GM19239 (cell line): ENCODE measurements around the gene RALBP1.
A peak's percentile ranks its signal among the peaks of the same experiment; 100 is the strongest.
"Not testable (repeated sequence)": the region's sequence is repeated elsewhere in the genome, so short reads cannot be mapped to it uniquely, and the experiment has no call there.

ENCODE experiments used
- DNase-seq: peaks from one replicate; pipeline ENCODE4 v3.0.0; 2011; ENCODE audit warnings: low spot score; ENCODE audit not compliant: insufficient read length
- FAIRE-seq: peaks from 2 replicates; lab custom pipeline; 2011; peaks lifted over from hg19 to GRCh38; lab: Jason Lieb, UNC

The RALBP1 gene

DNA sequence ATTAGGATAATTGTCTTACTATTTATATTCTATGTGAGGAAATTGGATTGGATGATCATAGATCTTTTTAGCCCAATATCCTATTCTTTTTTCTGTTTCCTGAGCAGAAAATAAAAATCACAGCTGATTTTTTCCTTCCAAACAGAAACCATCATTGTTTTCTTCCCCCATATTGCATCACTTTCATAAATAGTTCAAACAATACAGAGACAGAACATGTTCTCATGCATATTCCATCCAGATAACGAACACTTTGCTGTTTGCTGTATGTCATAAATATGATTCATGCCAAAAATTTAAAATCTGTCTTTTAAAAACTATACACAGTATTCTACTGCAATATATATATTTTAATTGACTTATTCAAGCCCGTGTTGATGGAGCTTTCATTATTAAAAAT is 22.0 kb upstream of the RALBP1 start:
- FAIRE-seq = no peak

DNA sequence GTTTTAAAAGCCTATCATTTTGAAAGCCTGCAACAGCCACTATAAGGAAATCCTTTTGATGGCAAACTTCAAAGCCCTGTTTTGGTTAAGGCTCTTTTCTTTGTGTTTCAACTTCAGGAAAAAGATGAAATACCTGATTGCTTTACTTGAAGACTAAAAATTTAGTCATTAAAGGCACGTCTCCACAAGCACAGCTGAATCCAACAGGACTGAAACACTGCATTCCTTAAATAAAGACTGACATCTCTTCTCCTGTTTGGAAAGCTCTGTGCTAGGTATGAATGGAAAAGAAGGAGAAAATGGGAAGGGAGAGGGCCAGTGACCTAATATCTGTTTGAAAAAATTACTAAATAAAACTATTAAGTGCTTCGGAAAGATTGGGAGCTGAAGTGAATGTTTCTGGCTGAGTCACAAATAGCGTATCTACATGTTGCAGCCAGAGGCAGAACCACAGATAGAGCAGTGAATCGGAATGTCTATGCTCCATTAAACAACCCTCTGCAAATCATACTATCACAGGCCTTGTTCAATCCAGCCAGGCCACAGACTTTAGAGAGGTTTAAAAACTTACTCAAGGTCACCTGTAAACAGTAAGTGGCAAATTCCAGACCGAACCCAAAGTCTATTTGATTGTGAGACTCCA is 21.1 kb upstream of the RALBP1 start:
- FAIRE-seq = no peak
- no peak for DNase-seq

More for the DNA sequence above, 22.0 kb upstream of the RALBP1 start:
- DNase-seq = no peak

- DNase-seq (no peak), FAIRE-seq (no peak)
Observed at GRCh38 chr18:9455718-9456511, 19.4 kb upstream of the RALBP1 start.

DNA sequence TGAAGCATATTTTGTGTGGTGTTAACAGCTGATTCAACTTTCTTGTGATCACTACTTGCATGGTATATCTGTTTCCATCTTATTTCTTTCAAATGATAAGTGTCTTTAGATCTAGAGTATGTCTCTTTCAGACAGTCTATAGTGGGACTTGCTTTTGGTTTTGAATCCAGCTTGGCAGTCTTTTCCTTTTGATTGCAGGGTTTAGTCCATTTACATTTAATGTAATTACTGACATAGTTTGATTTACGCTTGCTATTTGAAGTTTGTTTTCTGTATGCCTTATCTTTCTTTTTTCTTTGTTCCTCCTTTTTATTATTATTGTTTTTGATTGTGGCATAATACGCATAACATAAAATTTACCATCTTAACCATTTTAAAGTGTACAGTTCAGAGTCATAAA is 9.2 kb upstream of the RALBP1 start:
- DNase-seq (no peak), FAIRE-seq (no peak)

GRCh38 chr18:9466846-9467245 is 8.5 kb upstream of the RALBP1 start:
- no peak for DNase-seq
- FAIRE-seq = no peak

- DNase-seq (no peak), FAIRE-seq (no peak)
Observed at GRCh38 chr18:9468998-9469397, 6.3 kb upstream of the RALBP1 start.

GRCh38 chr18:9469685-9470084 is 5.6 kb upstream of the RALBP1 start:
- FAIRE-seq (no peak), DNase-seq (no peak)

GRCh38 chr18:9474108-9474982 is 968 bp upstream of the RALBP1 start:
- DNase-seq = no peak
- FAIRE-seq = no peak

DNA sequence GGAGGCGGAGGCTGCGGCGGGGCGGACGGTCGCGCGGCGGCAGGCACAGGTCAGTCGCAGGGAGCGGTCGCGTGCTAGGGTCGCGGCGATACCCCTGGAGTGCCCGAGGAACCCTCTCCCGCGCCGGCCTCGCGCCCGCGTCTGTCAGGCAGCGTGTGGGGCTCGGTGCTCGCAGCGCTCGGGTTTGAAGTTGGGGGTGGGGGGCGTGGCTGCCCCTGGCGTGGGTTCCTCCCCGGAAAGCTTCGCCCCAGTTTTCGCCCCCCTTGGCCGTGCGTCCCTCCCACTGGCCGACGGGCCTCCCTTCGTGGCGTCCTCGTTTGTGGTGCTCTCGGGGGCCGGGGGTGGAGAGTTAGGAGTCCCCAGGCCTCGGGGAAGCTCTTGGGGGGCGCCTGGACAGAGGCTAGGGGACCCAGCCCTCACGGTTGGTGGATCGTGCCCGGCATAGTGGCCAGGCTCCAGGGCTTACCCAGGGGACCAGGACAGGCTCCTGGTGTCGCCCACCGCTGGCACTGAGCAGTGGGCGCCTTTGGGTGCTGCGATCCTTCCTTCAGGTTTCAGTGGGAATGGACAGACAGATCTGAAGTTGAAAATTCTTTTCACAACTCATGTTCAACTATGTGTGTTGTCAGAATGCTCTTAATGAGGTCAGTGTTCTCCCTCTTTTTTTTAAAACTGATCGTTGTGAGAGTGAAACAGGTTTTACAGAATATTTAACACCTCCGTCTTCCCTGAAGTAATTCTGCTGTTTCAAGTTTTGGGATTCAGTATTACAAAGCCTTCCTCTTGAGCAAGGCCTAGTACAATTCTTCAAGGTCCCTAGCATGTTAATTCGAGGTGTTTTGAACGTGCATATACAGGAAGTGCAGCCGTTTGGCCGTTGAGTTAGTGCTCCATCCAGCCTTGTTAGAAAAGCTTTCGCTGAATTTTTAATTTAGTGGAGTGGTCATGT is 604 bp downstream of the RALBP1 start:
- FAIRE-seq = peak; percentile 94
- peak; percentile 44 for DNase-seq

DNA sequence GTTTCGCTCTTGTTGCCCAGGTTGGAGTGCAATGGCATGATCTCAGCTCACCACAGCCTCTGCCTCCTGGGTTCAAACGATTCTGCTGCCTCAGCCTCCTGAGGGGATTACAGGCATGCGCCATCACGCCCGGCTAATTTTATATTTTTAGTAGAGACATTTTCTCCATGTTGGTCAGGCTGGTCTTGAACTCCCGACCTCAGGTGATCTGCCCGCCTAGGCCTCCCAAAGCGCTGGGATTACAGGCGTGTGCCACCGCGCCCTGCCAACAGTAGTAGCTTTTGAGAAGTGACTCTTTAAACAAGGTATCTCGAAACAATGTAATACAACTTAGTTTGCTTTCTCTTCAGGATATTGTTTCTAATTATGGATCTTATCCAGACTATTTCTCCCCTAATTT is 1.6 kb downstream of the RALBP1 start:
- DNase-seq, FAIRE-seq: not testable (repeated sequence)

- no peak for DNase-seq
- FAIRE-seq = no peak
Observed at GRCh38 chr18:9477509-9477908, 2.2 kb downstream of the RALBP1 start.

- FAIRE-seq = no peak
Observed at GRCh38 chr18:9478545-9478944, 3.2 kb downstream of the RALBP1 start.

GRCh38 chr18:9482790-9483189 is 7.5 kb downstream of the RALBP1 start:
- DNase-seq (no peak), FAIRE-seq (peak; percentile 23)

More at GRCh38 chr18:9478545-9478944, 3.2 kb downstream of the RALBP1 start:
- no peak for DNase-seq

DNA sequence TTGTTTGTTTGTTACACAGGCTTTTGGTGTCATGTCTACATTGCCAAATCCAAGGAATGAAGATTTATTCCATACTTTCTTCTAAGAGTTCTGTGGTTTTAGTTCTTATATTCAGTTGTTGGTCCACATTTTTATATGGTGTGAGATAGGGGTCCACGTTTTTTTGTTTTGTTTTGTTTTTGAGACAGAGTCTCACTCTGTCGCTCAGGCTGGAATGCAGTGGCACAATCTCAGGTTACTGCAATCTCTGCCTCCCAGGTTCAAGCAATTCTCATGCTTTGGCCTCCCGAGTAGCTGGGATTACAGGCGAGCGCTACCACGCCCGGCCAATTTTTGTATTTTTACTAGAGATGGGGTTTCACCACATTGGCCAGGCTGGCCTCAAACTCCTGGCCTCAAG is 8.2 kb downstream of the RALBP1 start:
- FAIRE-seq (no peak), DNase-seq (no peak)

- not testable (repeated sequence) for DNase-seq, FAIRE-seq
Observed at GRCh38 chr18:9484856-9485255, 9.5 kb downstream of the RALBP1 start.

- no peak for FAIRE-seq
- DNase-seq = no peak
Observed at GRCh38 chr18:9488538-9488937, 13.2 kb downstream of the RALBP1 start.

GRCh38 chr18:9494778-9495331 is 19.5 kb downstream of the RALBP1 start:
- FAIRE-seq = peak; percentile 77
- DNase-seq = peak; percentile 7

GRCh38 chr18:9495465-9495864 is 20.2 kb downstream of the RALBP1 start:
- no peak for DNase-seq
- no peak for FAIRE-seq
